ENCODE measurements around the gene PAQR5.
"Not testable (repeated sequence)": the region's sequence is repeated elsewhere in the genome, so short reads cannot be mapped to it uniquely, and the experiment has no call there.

Gene PAQR5

DNA sequence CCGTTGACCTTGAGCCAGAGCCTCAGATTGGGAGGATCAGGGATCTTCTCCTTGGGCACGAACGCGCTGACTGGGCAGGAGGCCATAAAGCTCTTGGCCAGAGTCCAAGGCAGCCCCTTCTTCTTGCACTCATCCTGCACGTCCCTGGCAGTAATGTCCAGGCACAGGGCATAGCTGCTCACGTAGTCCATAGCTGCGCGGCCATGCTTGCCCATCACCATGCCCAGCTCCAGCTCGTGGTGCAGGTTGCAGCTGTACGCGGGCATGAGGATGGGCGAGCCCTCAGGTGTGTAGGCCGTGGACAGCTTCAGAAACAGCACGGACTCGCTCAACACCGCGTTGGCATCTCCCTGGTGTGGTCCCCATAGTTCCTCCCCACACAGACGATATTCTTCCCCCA lies 136.0 kb downstream of the PAQR5 start:
- H3K36me3 Mint-ChIP-seq (ENCODE audit: low read depth) = peaks cover 71% of the 10 kb centered on the region
- H3K9me3 Mint-ChIP-seq = no peaks in the 10 kb centered on the region
- H3K4me3 Mint-ChIP-seq = no peak overlapping the region
- peaks cover 8% of the 10 kb centered on the region for H3K4me1 Mint-ChIP-seq (ENCODE audit: low read depth)
- no peaks in the 10 kb centered on the region for H3K27me3 Mint-ChIP-seq (ENCODE audit: low read depth)
- no peak for DNase-seq (ENCODE audit: low spot score)
- no peak overlapping the region for H3K27ac Mint-ChIP-seq

DNA sequence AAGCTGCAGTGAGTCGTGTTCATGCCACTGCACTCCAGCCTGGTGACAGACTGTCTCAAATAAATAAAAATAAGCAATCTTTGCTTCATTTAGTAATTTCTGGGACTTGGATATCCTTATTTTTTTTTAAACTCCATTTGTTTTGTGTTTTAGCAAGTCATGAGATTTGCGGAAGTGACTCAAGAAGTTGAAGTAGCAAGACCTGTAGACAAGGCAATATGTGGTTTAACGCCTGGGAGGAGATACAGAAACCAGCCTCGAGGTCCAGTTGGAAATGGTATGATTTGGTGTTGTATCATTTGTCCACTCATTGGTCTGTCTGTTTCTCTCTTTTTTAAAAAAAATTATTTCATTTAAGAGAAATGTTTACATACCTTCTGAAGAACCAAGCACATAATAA lies 137.3 kb downstream of the PAQR5 start:
- no peaks in the 10 kb centered on the region for H3K9me3 Mint-ChIP-seq
- no peak for DNase-seq (ENCODE audit: low spot score)
- peaks cover 71% of the 10 kb centered on the region for H3K36me3 Mint-ChIP-seq (ENCODE audit: low read depth)
- H3K27me3 Mint-ChIP-seq (ENCODE audit: low read depth) = no peaks in the 10 kb centered on the region
- peaks cover 4% of the 10 kb centered on the region for H3K4me1 Mint-ChIP-seq (ENCODE audit: low read depth)
- H3K4me3 Mint-ChIP-seq = no peak overlapping the region
- H3K27ac Mint-ChIP-seq = no peak overlapping the region

DNA sequence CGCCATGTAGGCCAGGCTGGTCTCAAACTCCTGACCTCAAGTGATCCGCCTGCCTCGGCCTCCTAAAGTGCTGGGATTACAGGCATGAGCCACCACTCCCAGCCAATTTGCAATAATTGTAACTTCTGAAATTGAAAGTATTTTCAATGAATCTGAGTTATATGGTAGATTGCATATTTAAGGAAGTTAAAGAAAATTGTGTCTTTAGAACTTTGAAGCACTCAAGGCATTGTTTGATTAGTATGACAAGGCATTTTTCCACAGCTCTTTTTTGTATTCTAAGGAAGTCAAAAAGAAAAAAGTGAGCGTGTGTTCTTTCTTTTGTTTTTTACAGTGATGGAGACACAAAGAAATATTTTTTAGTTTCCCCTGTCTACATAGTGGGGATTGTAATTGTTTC lies 138.2 kb downstream of the PAQR5 start:
- peaks cover 72% of the 10 kb centered on the region for H3K36me3 Mint-ChIP-seq (ENCODE audit: low read depth)
- no peak overlapping the region for H3K27ac Mint-ChIP-seq
- H3K4me3 Mint-ChIP-seq = no peak overlapping the region
- DNase-seq (ENCODE audit: low spot score) = no peak
- no peaks in the 10 kb centered on the region for H3K9me3 Mint-ChIP-seq
- no peaks in the 10 kb centered on the region for H3K27me3 Mint-ChIP-seq (ENCODE audit: low read depth)
- peaks cover 4% of the 10 kb centered on the region for H3K4me1 Mint-ChIP-seq (ENCODE audit: low read depth)

DNA sequence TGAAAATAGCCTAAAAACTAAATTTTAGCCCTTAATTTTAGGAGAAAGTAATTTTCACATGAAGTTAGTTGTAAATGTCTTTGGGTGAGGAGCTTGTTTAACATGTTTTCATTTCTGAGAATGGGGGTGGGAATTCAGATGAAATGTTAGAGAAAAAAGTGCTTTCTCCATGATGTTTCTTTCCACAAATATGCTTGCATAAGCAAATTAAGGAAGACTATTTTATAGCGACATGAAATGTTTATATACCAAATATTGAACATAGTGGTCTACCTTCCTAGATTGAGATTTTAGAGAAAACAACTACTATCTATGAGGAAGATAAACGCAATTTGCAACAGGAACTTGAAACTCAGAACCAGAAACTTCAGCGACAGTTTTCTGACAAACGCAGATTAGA lies 140.9 kb downstream of the PAQR5 start:
- Mint-ChIP-seq H3K36me3 (ENCODE audit: low read depth) (peaks cover 76% of the 10 kb centered on the region), H3K4me1 (ENCODE audit: low read depth) (peaks cover 17% of the 10 kb centered on the region), H3K4me3 (no peak overlapping the region), H3K27ac (no peak overlapping the region), H3K27me3 (ENCODE audit: low read depth) (no peaks in the 10 kb centered on the region), H3K9me3 (no peaks in the 10 kb centered on the region)
- DNase-seq (ENCODE audit: low spot score) = no peak

GRCh38 chr15:69443032-69443611 lies 144.4 kb downstream of the PAQR5 start:
- H3K36me3 Mint-ChIP-seq (ENCODE audit: low read depth) = peaks cover 75% of the 10 kb centered on the region
- H3K4me1 Mint-ChIP-seq (ENCODE audit: low read depth) = peaks cover 15% of the 10 kb centered on the region
- H3K4me3 Mint-ChIP-seq = peak overlapping the region; percentile 67
- DNase-seq (ENCODE audit: low spot score) = no peak
- no peaks in the 10 kb centered on the region for H3K9me3 Mint-ChIP-seq
- peak overlapping the region; percentile 86 for H3K27ac Mint-ChIP-seq
- H3K27me3 Mint-ChIP-seq (ENCODE audit: low read depth) = no peaks in the 10 kb centered on the region

DNA sequence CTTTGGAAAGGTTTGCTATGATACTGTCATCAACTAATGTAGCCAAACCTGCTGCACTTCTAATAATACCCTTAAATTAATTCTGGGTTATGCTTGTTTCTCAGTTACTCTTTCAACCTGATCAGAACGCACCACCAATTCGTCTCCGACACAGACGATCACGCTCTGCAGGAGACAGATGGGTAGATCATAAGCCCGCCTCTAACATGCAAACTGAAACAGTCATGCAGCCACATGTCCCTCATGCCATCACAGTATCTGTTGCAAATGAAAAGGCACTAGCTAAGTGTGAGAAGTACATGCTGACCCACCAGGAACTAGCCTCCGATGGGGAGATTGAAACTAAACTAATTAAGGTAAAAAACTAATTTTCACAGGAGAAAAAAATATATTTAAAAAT lies 146.0 kb downstream of the PAQR5 start:
- Mint-ChIP-seq H3K9me3 (no peaks in the 10 kb centered on the region), H3K27ac (no peak overlapping the region), H3K27me3 (ENCODE audit: low read depth) (no peaks in the 10 kb centered on the region), H3K36me3 (ENCODE audit: low read depth) (peaks cover 66% of the 10 kb centered on the region), H3K4me3 (no peak overlapping the region), H3K4me1 (ENCODE audit: low read depth) (peaks cover 13% of the 10 kb centered on the region)
- DNase-seq (ENCODE audit: low spot score) = no peak

DNA sequence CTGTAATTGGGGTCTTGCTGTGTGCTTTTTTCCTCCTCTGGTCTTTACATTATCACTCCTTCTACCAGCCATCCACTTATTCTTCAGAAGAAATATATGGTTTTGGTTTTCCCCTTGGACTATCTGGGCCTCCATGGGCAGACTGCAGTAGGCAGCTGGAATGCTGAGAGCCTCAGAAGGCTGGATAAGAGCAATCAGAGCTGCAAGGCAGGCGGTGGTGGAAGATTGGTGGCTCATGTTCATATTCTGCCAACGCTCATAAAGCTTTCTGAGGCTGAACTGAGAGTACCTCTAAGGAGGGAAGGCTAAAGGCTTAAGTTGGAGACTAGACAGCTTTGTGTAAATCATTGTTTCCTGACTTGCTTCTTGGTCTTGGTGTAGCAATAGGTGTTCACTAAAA lies 148.2 kb downstream of the PAQR5 start:
- Mint-ChIP-seq H3K4me1 (ENCODE audit: low read depth) (peaks cover 18% of the 10 kb centered on the region), H3K4me3 (no peak overlapping the region), H3K27me3 (ENCODE audit: low read depth) (no peaks in the 10 kb centered on the region), H3K36me3 (ENCODE audit: low read depth) (peaks cover 45% of the 10 kb centered on the region), H3K27ac (no peak overlapping the region), H3K9me3 (no peaks in the 10 kb centered on the region)
- no peak for DNase-seq (ENCODE audit: low spot score)

DNA sequence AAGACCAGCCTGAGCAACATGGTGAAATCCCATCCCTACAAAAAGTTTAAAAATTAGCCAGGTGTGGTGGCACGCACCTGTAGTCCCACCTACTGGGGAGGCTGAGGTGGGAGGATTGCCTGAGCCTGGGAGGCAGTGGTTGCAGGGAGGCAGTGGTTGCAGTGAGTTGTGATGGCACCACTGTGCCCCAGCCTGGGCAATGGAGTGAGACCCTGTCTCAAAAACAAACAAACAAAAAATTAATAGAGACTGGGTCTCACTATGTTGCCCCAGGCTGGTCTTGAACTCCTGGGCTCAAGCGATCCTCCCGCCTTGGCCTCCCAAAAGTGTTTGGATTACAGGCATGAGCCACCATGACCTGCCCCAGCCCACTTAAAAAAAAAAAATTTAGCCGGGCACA lies 151.5 kb downstream of the PAQR5 start:
- H3K9me3 Mint-ChIP-seq; H3K4me3 Mint-ChIP-seq; H3K27ac Mint-ChIP-seq; DNase-seq (ENCODE audit: low spot score); H3K27me3 Mint-ChIP-seq (ENCODE audit: low read depth): not testable (repeated sequence)
- Mint-ChIP-seq H3K4me1 (ENCODE audit: low read depth) (peaks cover 23% of the 10 kb centered on the region), H3K36me3 (ENCODE audit: low read depth) (peaks cover 49% of the 10 kb centered on the region)

GRCh38 chr15:69450968-69451695 lies 152.4 kb downstream of the PAQR5 start:
- H3K27me3 Mint-ChIP-seq (ENCODE audit: low read depth) = no peaks in the 10 kb centered on the region
- H3K27ac Mint-ChIP-seq = peak overlapping the region; percentile 99
- peak overlapping the region; percentile 95 for H3K4me3 Mint-ChIP-seq
- peaks cover 50% of the 10 kb centered on the region for H3K36me3 Mint-ChIP-seq (ENCODE audit: low read depth)
- no peaks in the 10 kb centered on the region for H3K9me3 Mint-ChIP-seq
- DNase-seq (ENCODE audit: low spot score) = no peak
- H3K4me1 Mint-ChIP-seq (ENCODE audit: low read depth) = peaks cover 29% of the 10 kb centered on the region

- DNase-seq (ENCODE audit: low spot score) = no peak
- no peaks in the 10 kb centered on the region for H3K27me3 Mint-ChIP-seq (ENCODE audit: low read depth)
- peak overlapping the region; percentile 95 for H3K4me3 Mint-ChIP-seq
- peak overlapping the region; percentile 99 for H3K27ac Mint-ChIP-seq
- H3K36me3 Mint-ChIP-seq (ENCODE audit: low read depth) = peaks cover 48% of the 10 kb centered on the region
- peaks cover 32% of the 10 kb centered on the region for H3K4me1 Mint-ChIP-seq (ENCODE audit: low read depth)
- H3K9me3 Mint-ChIP-seq = no peaks in the 10 kb centered on the region
These were observed 153.4 kb downstream of the PAQR5 start for GRCh38 chr15:69451951-69452691.

DNA sequence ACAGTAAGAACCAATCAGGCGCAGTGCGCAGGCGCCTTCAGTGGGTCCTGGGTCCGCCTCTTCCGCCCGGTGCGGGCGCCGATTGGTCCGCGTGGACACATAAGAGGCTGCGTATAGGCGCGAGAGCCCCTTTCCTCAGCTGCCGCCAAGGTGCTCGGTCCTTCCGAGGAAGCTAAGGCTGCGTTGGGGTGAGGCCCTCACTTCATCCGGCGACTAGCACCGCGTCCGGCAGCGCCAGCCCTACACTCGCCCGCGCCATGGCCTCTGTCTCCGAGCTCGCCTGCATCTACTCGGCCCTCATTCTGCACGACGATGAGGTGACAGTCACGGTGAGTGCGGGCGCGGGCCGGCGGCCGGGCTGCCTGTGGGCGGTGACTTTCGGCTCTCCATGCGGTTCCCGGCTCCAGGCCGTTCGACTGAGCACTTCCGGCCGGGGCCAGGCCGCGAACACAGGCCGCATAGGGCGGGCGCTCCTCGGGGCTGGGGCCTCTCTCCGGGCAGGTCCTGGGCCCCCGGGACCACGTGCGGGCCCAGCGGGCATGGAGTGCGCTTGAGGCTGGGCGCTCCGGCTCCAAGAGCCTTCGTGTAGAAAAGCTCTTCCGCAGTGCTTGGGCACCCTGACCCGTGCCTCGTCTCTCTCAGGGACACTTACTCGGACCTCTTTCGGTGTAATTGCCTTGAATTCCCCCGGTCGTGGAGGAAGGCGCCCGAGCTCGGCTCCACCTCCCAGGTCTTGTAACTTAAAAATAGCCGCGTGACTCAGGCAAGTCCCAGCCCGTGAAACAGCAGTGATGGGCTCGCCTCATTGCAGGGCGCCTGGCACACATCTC lies 154.2 kb downstream of the PAQR5 start, which contains the start of gene RPLP1:
RPLP1 (plus strand) TSS at position 127 of the 830 bp plus-strand sequence; CDS start at position 258, 131 bp downstream.
- peaks cover 50% of the 10 kb centered on the region for H3K36me3 Mint-ChIP-seq (ENCODE audit: low read depth)
- DNase-seq (ENCODE audit: low spot score) = peak; percentile 95
- H3K9me3 Mint-ChIP-seq = no peaks in the 10 kb centered on the region
- H3K4me3 Mint-ChIP-seq = peak within 1 kb of the TSS; percentile 95
- H3K4me1 Mint-ChIP-seq (ENCODE audit: low read depth) = peaks cover 32% of the 10 kb centered on the region
- H3K27ac Mint-ChIP-seq = peak within 1 kb of the TSS; percentile 99
- H3K27me3 Mint-ChIP-seq (ENCODE audit: low read depth) = no peaks in the 10 kb centered on the region

GRCh38 chr15:69454953-69455352 lies 156.2 kb downstream of the PAQR5 start:
- Mint-ChIP-seq H3K36me3 (ENCODE audit: low read depth) (peaks cover 51% of the 10 kb centered on the region), H3K27me3 (ENCODE audit: low read depth) (no peaks in the 10 kb centered on the region), H3K27ac (peak overlapping the region; percentile 55), H3K9me3 (no peaks in the 10 kb centered on the region), H3K4me3 (peak overlapping the region; percentile 95), H3K4me1 (ENCODE audit: low read depth) (peaks cover 32% of the 10 kb centered on the region)
- no peak for DNase-seq (ENCODE audit: low spot score)

DNA sequence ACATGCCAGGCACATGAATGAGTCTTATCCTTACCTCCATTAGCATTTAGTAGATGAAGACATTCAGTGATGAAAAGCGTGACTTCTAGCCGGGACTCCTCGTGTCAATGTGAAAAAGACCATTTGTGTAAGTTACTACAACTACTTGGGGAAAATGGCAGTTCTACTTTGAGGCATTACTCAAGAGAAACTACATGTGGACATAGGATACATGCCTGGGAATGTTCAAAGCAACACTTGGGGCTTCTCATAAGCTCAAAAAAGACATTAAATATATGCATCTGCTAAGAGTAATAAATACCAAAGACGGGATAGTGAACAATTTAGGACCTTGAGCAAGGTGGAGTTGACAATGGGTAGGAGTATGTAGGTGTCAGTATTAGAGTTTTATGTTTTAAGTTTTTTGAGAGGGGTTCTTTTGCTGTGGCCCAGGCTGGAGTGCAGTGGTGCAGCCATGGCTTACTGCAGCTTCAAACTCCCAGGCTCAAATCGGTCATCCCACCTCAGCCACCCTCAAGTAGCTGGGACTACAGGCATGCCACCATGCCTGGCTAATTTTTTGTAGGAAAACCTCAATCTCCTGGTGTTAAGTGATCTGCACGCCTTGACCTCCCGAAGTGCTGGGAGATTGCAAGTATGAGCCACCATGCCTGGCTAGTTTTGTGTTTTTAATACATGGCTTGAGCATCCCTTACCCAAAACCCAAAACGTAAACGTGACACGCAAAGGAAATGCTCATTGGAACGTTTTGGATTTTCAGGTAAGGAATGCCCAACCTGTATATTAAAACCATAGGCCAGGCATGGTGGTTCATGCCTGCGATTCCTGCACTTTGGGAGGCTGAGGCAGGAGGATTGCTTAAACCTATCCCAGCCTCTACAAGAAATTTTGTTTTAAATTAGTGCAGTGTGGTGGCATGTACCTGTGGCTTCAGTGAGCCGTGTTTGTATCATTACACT lies 157.8 kb downstream of the PAQR5 start:
- no peaks in the 10 kb centered on the region for H3K9me3 Mint-ChIP-seq
- H3K36me3 Mint-ChIP-seq (ENCODE audit: low read depth) = peaks cover 51% of the 10 kb centered on the region
- H3K27ac Mint-ChIP-seq = no peak overlapping the region
- H3K27me3 Mint-ChIP-seq (ENCODE audit: low read depth) = no peaks in the 10 kb centered on the region
- DNase-seq (ENCODE audit: low spot score) = no peak
- peaks cover 31% of the 10 kb centered on the region for H3K4me1 Mint-ChIP-seq (ENCODE audit: low read depth)
- H3K4me3 Mint-ChIP-seq = no peak overlapping the region
